ENCODE results near the gene CTDSPL2. TPM values are rescaled to one million over a fixed set of nuclear protein-coding genes. Genes with fewer than 3 reads are reported as not detected.

CTDSPL2 gene
- total and polyA plus RNA-seq, 2 experiments from 2014 or later: 42.2 to 86.2 TPM

DNA sequence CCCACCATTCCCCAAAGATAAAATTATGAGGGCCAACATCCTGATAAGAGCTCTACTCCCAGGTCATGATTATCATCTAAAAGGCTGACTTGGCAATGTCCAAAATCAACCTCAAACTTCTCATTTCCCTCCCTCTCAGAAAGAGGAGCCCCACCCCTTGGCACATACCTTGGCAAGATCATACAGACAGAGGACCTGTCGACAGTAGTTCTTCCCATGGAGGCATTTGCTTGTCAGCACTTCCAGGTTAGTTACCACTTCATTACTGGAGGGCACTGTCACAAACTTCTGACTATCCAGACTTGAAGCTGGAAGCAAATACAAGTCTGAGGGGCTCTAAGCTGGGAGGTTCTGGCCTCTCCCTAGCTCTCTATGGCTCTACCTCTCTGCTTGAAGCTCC, 147.3 kb downstream of the CTDSPL2 start (continued):
- TF ChIP-seq, protein P1, sequence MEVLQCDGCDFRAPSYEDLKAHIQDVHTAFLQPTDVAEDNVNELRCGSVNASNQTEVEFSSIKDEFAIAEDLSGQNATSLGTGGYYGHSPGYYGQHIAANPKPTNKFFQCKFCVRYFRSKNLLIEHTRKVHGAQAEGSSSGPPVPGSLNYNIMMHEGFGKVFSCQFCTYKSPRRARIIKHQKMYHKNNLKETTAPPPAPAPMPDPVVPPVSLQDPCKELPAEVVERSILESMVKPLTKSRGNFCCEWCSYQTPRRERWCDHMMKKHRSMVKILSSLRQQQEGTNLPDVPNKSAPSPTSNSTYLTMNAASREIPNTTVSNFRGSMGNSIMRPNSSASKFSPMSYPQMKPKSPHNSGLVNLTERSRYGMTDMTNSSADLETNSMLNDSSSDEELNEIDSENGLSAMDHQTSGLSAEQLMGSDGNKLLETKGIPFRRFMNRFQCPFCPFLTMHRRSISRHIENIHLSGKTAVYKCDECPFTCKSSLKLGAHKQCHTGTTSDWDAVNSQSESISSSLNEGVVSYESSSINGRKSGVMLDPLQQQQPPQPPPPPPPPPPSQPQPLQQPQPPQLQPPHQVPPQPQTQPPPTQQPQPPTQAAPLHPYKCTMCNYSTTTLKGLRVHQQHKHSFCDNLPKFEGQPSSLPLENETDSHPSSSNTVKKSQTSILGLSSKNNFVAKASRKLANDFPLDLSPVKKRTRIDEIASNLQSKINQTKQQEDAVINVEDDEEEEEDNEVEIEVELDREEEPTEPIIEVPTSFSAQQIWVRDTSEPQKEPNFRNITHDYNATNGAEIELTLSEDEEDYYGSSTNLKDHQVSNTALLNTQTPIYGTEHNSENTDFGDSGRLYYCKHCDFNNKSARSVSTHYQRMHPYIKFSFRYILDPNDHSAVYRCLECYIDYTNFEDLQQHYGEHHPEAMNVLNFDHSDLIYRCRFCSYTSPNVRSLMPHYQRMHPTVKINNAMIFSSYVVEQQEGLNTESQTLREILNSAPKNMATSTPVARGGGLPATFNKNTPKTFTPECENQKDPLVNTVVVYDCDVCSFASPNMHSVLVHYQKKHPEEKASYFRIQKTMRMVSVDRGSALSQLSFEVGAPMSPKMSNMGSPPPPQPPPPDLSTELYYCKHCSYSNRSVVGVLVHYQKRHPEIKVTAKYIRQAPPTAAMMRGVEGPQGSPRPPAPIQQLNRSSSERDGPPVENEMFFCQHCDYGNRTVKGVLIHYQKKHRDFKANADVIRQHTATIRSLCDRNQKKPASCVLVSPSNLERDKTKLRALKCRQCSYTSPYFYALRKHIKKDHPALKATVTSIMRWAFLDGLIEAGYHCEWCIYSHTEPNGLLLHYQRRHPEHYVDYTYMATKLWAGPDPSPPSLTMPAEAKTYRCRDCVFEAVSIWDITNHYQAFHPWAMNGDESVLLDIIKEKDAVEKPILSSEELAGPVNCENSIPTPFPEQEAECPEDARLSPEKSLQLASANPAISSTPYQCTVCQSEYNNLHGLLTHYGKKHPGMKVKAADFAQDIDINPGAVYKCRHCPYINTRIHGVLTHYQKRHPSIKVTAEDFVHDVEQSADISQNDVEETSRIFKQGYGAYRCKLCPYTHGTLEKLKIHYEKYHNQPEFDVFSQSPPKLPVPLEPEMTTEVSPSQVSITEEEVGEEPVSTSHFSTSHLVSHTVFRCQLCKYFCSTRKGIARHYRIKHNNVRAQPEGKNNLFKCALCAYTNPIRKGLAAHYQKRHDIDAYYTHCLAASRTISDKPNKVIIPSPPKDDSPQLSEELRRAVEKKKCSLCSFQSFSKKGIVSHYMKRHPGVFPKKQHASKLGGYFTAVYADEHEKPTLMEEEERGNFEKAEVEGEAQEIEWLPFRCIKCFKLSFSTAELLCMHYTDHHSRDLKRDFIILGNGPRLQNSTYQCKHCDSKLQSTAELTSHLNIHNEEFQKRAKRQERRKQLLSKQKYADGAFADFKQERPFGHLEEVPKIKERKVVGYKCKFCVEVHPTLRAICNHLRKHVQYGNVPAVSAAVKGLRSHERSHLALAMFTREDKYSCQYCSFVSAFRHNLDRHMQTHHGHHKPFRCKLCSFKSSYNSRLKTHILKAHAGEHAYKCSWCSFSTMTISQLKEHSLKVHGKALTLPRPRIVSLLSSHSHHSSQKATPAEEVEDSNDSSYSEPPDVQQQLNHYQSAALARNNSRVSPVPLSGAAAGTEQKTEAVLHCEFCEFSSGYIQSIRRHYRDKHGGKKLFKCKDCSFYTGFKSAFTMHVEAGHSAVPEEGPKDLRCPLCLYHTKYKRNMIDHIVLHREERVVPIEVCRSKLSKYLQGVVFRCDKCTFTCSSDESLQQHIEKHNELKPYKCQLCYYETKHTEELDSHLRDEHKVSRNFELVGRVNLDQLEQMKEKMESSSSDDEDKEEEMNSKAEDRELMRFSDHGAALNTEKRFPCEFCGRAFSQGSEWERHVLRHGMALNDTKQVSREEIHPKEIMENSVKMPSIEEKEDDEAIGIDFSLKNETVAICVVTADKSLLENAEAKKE (CRISPR knock-in tag; IDR thresholded peaks at IDR 0.05): no peak

Other genes starting within 250 kb of the CTDSPL2 start
- gene FRMD5, start 232.4 kb upstream of the CTDSPL2 start, total RNA-seq (2014; rRNA removed; shearing (Covaris generic)): 10.1 and 17.3 TPM in 2 replicates
- 4.4 and 5.9 TPM in 2 replicates for gene FRMD5, start 232.4 kb upstream of the CTDSPL2 start, polyA plus RNA-seq (2016; fragmentation: Nextera tagmentation; extraction: Ambion mirVana)
- 50.4 and 53.4 TPM in 2 replicates for gene GOLM2, start 138.9 kb upstream of the CTDSPL2 start, total RNA-seq (2014; rRNA removed; shearing (Covaris generic))
- gene GOLM2, start 138.9 kb upstream of the CTDSPL2 start, polyA plus RNA-seq (2016; fragmentation: Nextera tagmentation; extraction: Ambion mirVana): 20.5 and 22.5 TPM in 2 replicates
- gene EIF3J, start 109.5 kb downstream of the CTDSPL2 start, total RNA-seq (2014; rRNA removed; shearing (Covaris generic)): 58.8 and 62.7 TPM in 2 replicates
- gene EIF3J, start 109.5 kb downstream of the CTDSPL2 start, polyA plus RNA-seq (2016; fragmentation: Nextera tagmentation; extraction: Ambion mirVana): 63.8 and 66.6 TPM in 2 replicates
- 35.7 and 42.2 TPM in 2 replicates for gene SPG11, start 236.0 kb downstream of the CTDSPL2 start, total RNA-seq (2014; rRNA removed; shearing (Covaris generic))
- gene SPG11, start 236.0 kb downstream of the CTDSPL2 start, polyA plus RNA-seq (2016; fragmentation: Nextera tagmentation; extraction: Ambion mirVana): 23.3 and 23.9 TPM in 2 replicates